Gastrocnemius medialis (tissue), 4 donors: ENCODE results near the gene BAMBI.

Experiments
- CTCF ChIP-seq, 5 experiments: fragments of 450-650 bp in 3 of 5; fragments of 200-600 bp in 2 of 5; sonication (generic) in 2 of 5; IDR thresholded peaks in 4 of 5; conservative IDR thresholded peaks in 1 of 5; 1 replicate in 4 of 5; 2 replicates in 1 of 5; pipeline ENCODE4 v1.5.1; 2016 to 2019; ENCODE audit warnings: antibody characterized with exemption in 5 of 5, mild to moderate bottlenecking in 3 of 5, moderate library complexity in 3 of 5
- POLR2A ChIP-seq, 2 donors: fragments of 450-650 bp; IDR thresholded peaks; one replicate each; pipeline ENCODE4 v1.6.1; 2017; ENCODE audit warnings: antibody characterized with exemption in 2 of 2, mild to moderate bottlenecking in 2 of 2, moderate library complexity in 2 of 2

- no peak for TF ChIP-seq CTCF (IDR thresholded peaks at IDR 0.05 in 4 of 5, conservative IDR thresholded peaks at IDR 0.05 in 1 of 5)
- no peak for TF ChIP-seq POLR2A (IDR thresholded peaks at IDR 0.05)
Observed at GRCh38 chr10:28722065-28722803, 44.9 kb downstream of the BAMBI start.
